SK-N-MC (cell line): ENCODE results near the gene CTCF.

Experiments used
- EZH2 ChIP-seq: fragments of 200-600 bp; sonication (generic); IDR thresholded peaks from one replicate; pipeline ENCODE4 v1.6.1; 2017; ENCODE audit warnings: antibody characterized with exemption
- POLR2AphosphoS5 ChIP-seq: IDR thresholded peaks from 2 replicates; pipeline ENCODE4 v1.6.1; 2012; ENCODE audit warnings: mild to moderate bottlenecking, low read depth, low read length, borderline replicate concordance

- TF ChIP-seq EZH2 (no peak), POLR2AphosphoS5 (no peak)
Observed at GRCh38 chr16:67549936-67550335, 12.4 kb upstream of the CTCF start.
